K562 (cell line): Measurements from ENCODE around the gene RBM44. TPM values are rescaled to one million over a fixed set of nuclear protein-coding genes. Genes with fewer than 3 reads are reported as not detected.

Source experiments
- ESRRB ChIP-seq: fragments of 250-450 bp; sonication (Bioruptor Pico); IDR thresholded peaks from 2 replicates; pipeline ENCODE4 v1.5.0; 2020; ENCODE audit warnings: mild to moderate bottlenecking, moderate library complexity, borderline replicate concordance
- GTF2B ChIP-seq: IDR thresholded peaks from 2 replicates; pipeline ENCODE4 v1.6.1; 2011; ENCODE audit not compliant: insufficient read length; ENCODE audit errors: extremely low read depth
- HNRNPLL ChIP-seq: fragments of 200-400 bp; formaldehyde crosslinking; IDR thresholded peaks from 2 replicates; pipeline ENCODE4 v1.6.1; 2017; ENCODE audit warnings: low read length, low read depth, mild to moderate bottlenecking; ENCODE audit not compliant: poor library complexity, severe bottlenecking
- IRF9 ChIP-seq: fragments of 450-650 bp; IDR thresholded peaks from 2 replicates; pipeline ENCODE4 v1.6.1; 2016; ENCODE audit warnings: missing biosample characterization, missing genetic modification characterization
- KHSRP ChIP-seq: fragments of 450-650 bp; IDR thresholded peaks from 2 replicates; pipeline ENCODE4 v1.6.1; 2017
- MTA1 ChIP-seq: fragments of 450-650 bp; IDR thresholded peaks from 2 replicates; pipeline ENCODE4 v1.6.1; 2017; ENCODE audit warnings: borderline replicate concordance
- PCBP2 ChIP-seq: fragments of 200-400 bp; formaldehyde crosslinking; IDR thresholded peaks from 2 replicates; pipeline ENCODE4 v1.6.1; 2018; ENCODE audit warnings: low read length, low read depth, mild to moderate bottlenecking, moderate library complexity; ENCODE audit not compliant: poor library complexity, severe bottlenecking
- RUNX1 ChIP-seq: sonication (generic); IDR thresholded peaks from 2 replicates; pipeline ENCODE4 v1.6.1; 2016; ENCODE audit warnings: antibody characterized with exemption, low read depth
- SREBF1 ChIP-seq: fragments of 150-350 bp; IDR thresholded peaks from 2 replicates; pipeline ENCODE4 v1.6.1; 2014; ENCODE audit warnings: antibody characterized with exemption, low read depth, low read length, borderline replicate concordance
- U2AF1 ChIP-seq: fragments of 200-400 bp; formaldehyde crosslinking; optimal IDR thresholded peaks from 2 replicates; pipeline ENCODE3; 2017; ENCODE audit warnings: mild to moderate bottlenecking, low read depth, low read length, moderate library complexity
- USF2 ChIP-seq: sonication (generic); formaldehyde crosslinking; IDR thresholded peaks from 2 replicates; pipeline ENCODE4 v1.5.0; 2020; ENCODE audit warnings: missing genetic modification reagents
- polyA plus RNA-seq, 8 experiments: library from polyadenylated mRNA; depleted of rRNA in 4 of 8; stranded (reverse) in 5 of 8; unstranded in 3 of 8; fragments of >200 nt; fragmentation: Nextera tagmentation in 2 of 8; fragmentation: Illumina TruSeq in 1 of 8; extraction: Ambion mirVana in 2 of 8; extraction: Trizol in 1 of 8; gene quantifications; 2 replicates each; pipeline versions ENCODE4 v1.2.1 to v1.2.3, GENCODE V29; 2011 to 2014; ENCODE audit warnings: inconsistent platforms in 1 of 8, missing spikeins in 1 of 8
- total RNA-seq, 7 experiments: library from RNA; depleted of rRNA in 6 of 7; stranded (reverse); fragments of >200 nt in 6 of 7; fragmentation: Illumina TruSeq in 2 of 7; extraction: Trizol in 2 of 7; gene quantifications; 2 replicates each; pipeline versions ENCODE4 v1.2.1 to v1.2.3, GENCODE V29; 2011 to 2021; ENCODE audit warnings: low replicate concordance in 1 of 7

The RBM44 gene
- total and polyA plus RNA-seq, 9 of the 15 experiments (the other 6 are each of a cell fraction or from before 2014, with no cell fraction given), result 0.04 to 0.25 (median 0.13) TPM

DNA sequence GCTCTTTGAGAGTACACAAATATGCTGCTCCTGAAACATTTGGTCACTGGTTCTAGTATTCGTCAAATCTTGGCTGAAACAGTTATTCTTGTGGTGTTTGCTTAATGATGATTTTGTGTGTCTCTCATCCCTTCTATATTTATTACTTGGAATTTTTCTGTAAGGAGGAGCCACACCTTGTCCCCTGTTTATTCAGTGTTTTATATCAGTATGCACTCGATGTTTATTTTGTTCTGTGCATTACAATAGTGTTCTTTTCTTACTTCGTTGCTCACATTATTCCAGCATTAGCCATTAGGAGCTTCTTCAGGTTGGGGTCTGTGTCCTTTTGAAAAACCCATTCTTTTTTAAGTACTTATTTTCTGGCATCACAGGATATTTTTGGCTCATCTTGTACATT, 55.7 kb downstream of the RBM44 start (continued):
- TF ChIP-seq GTF2B (no peak), IRF9 (no peak), U2AF1 (no peak), USF2 (CRISPR knock-in tag) (no peak), PCBP2 (no peak), KHSRP (no peak), SREBF1 (no peak), MTA1 (no peak), ESRRB (CRISPR knock-in tag) (no peak), HNRNPLL (no peak), RUNX1 (no peak)
- TF ChIP-seq, all 486 proteins: peak for 0
